GM12864 (cell line): Measurements from ENCODE around the gene ANTXR2.

ENCODE experiments used
- DNase-seq: peaks from one replicate; pipeline ENCODE4 v3.0.0-alpha.2; 2011; ENCODE audit warnings: low read depth
- H3K4me3 ChIP-seq: 2 replicates; pipeline ENCODE4 v1.5.1; 2011; ENCODE audit warnings: mild to moderate bottlenecking, low read depth, low read length, control low read depth
- TF ChIP-seq, protein P1 (sequence below): IDR thresholded peaks from 2 replicates; pipeline ENCODE4 v1.5.1; 2011; ENCODE audit warnings: low read depth, mild to moderate bottlenecking, moderate library complexity, low read length, control low read depth, inconsistent platforms; ENCODE audit errors: missing control alignments

ANTXR2 gene

GRCh38 chr4:80085081-80085480 lies 12.1 kb upstream of the ANTXR2 start:
- no peak for DNase-seq
- TF ChIP-seq, protein P1, sequence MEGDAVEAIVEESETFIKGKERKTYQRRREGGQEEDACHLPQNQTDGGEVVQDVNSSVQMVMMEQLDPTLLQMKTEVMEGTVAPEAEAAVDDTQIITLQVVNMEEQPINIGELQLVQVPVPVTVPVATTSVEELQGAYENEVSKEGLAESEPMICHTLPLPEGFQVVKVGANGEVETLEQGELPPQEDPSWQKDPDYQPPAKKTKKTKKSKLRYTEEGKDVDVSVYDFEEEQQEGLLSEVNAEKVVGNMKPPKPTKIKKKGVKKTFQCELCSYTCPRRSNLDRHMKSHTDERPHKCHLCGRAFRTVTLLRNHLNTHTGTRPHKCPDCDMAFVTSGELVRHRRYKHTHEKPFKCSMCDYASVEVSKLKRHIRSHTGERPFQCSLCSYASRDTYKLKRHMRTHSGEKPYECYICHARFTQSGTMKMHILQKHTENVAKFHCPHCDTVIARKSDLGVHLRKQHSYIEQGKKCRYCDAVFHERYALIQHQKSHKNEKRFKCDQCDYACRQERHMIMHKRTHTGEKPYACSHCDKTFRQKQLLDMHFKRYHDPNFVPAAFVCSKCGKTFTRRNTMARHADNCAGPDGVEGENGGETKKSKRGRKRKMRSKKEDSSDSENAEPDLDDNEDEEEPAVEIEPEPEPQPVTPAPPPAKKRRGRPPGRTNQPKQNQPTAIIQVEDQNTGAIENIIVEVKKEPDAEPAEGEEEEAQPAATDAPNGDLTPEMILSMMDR = no peak

DNA sequence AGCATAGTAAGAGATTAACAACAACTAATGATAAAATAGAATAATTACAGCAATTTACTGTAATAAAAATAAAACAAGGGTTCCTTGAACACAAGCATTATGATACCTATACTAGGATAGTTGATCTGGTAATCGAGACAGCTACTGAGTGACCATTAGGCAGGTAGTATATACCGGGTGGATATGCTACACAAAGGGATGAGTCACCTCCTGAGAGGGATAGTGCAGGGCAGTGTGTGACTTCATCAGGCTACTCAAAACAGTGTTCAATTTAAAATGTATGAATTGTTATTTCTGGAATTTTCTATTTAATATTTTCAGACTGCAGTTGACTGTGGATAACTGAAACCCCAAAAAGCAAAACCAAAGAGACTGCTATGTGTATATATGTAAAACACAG lies 9.7 kb upstream of the ANTXR2 start:
- no peak for DNase-seq
- no peak overlapping the region for H3K4me3 ChIP-seq
- TF ChIP-seq, protein P1 = no peak

More at GRCh38 chr4:80085081-80085480, 12.1 kb upstream of the ANTXR2 start:
- H3K4me3 ChIP-seq = no peak overlapping the region

- no peak for DNase-seq
- TF ChIP-seq, protein P1 = no peak
These were observed 8.5 kb upstream of the ANTXR2 start for GRCh38 chr4:80081566-80081965.

GRCh38 chr4:80079255-80079923 lies 6.4 kb upstream of the ANTXR2 start:
- TF ChIP-seq, protein P1 = no peak
- H3K4me3 ChIP-seq = no peak overlapping the region
- DNase-seq = no peak

More at GRCh38 chr4:80081566-80081965, 8.5 kb upstream of the ANTXR2 start:
- no peak overlapping the region for H3K4me3 ChIP-seq

DNA sequence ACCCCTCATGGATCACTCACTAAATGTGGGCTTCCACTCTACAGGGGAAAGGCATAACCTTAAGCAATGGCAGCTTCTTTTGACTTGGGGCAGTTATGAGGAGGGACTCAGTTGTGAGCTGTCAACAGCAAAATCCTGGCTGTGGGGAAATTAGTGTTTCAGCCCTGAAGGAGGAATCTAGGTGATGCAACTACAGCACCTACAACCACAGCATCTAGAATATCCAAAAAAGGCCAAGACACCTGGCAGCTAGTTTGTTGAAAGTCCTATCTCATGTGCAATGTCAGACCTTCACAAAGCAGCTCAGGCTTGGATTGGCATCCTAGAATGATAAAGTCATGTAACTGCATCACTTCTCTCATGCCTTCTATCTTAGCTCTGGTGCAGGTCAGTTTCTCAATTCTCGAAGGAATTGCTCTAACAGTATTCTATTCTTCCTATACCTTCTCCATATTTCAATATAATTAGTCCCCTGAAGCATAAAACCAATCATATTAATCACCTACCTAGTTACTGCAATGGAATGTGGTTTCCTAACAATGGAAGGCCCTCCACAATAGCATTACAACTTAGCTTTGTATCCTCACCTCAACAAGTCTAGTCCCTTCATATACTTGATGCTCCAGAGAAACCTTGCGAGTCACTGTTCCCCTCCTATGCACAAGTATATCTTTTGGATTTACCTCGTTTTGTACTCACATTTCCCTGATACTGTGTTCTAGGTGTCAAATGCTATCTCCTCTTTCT lies 5.5 kb upstream of the ANTXR2 start:
- no peak overlapping the region for H3K4me3 ChIP-seq
- TF ChIP-seq, protein P1 = no peak
- DNase-seq = no peak

- DNase-seq = no peak
- H3K4me3 ChIP-seq = no peak overlapping the region
- TF ChIP-seq, protein P1 = no peak
These were observed 4.6 kb upstream of the ANTXR2 start for GRCh38 chr4:80077639-80078038.
